ENCODE results near the gene CACNG3.

GRCh38 chr16:24214992-24215391, 41.1 kb upstream of the CACNG3 start:
- no peak for TF ChIP-seq CTCF (IDR thresholded peaks at IDR 0.05; ENCODE audit: poor library complexity, severe bottlenecking)
- TF ChIP-seq RAD21 (conservative IDR thresholded peaks at IDR 0.05), result no peak
- TF ChIP-seq REST (IDR thresholded peaks at IDR 0.05; ENCODE audit: borderline replicate concordance), result no peak
- no peak for TF ChIP-seq SMC3 (conservative IDR thresholded peaks at IDR 0.05; ENCODE audit: poor library complexity)
- TF ChIP-seq EZH2 (IDR thresholded peaks at IDR 0.05; ENCODE audit: borderline replicate concordance, insufficient read depth, low read length, poor library complexity, severe bottlenecking), result no peak
- TF ChIP-seq TAF1 (IDR thresholded peaks at IDR 0.05; ENCODE audit: low read depth), result no peak

All from neural cell (in vitro differentiated cells).